HG03558 (cell line): ENCODE measurements around the gene SUPT3H.

Experiments
- ATAC-seq: cut with Tn5 transposase; IDR thresholded peaks from one replicate; pipeline ENCODE4 v1.9.1; 2021; ENCODE audit warnings: moderate number of reproducible peaks; ENCODE audit not compliant: unreplicated experiment; ENCODE audit errors: extremely low read depth

The SUPT3H gene

GRCh38 chr6:45272626-45273025, 105.1 kb downstream of the SUPT3H start:
- no peak for ATAC-seq

GRCh38 chr6:45265246-45265645, 112.5 kb downstream of the SUPT3H start:
- no peak for ATAC-seq

GRCh38 chr6:45260696-45261095, 117.0 kb downstream of the SUPT3H start:
- ATAC-seq: no peak

GRCh38 chr6:45256697-45257695, 120.7 kb downstream of the SUPT3H start:
- no peak for ATAC-seq

- no peak for ATAC-seq
These were observed 122.3 kb downstream of the SUPT3H start for GRCh38 chr6:45255434-45255833.

DNA sequence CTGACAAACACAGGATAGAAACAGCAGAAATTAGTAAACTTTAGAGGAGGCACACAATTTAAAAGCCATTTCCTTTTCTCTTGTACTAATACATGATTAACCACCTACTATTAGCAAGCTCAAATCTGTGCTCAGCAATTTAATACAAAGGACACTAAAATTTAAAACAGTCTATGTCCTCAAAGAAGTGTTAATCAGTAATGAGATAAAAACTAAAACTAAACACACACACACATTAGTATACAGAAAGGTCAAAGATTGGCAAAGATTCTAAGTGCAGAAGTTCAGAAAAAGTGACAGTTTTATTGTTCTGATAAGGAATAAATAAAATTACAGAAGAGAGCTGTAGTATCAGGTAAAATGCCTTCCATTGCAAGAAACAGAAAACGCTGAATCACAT, 123.5 kb downstream of the SUPT3H start:
- no peak for ATAC-seq

DNA sequence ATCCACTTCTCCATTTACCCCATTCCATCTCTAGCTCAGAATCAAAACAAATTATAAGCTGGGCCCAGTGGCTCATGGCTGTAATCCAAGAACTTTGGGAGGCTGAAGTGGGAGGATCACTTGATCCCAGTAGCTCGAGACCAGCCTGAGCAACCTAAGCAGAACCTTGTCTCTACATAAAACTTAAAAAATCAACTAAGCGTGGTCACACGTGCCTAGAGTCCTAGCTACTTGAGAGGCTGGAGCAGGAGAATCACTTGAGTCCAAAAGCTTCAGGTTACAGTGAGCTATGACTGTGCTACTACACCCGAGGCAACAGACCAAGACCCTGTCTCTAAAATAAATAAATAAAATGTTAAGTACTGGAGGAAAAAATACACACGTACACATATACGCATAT, 124.3 kb downstream of the SUPT3H start:
- ATAC-seq: no peak

GRCh38 chr6:45231660-45232059, 146.1 kb downstream of the SUPT3H start:
- no peak for ATAC-seq

- ATAC-seq: no peak
These were observed 148.3 kb downstream of the SUPT3H start for GRCh38 chr6:45229416-45229815.

DNA sequence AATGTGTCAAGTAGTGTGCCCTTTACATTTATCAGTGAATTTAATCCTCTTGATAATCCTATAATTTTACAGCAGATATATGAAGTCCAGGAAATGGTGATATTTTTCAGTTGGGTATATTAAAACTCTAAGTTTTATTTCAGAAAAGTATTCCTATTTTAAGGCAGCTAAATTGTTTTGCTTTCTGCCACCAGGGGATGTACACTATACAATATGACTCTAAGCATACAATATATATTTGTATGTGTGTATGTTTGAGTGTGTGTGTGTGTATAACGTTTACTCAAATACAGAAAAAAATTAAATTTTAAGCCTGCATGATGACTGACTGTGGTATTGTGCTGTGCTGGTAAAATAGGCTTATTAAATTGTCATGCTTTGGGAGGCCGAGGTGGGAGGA, 151.7 kb downstream of the SUPT3H start:
- ATAC-seq: no peak

- no peak for ATAC-seq
These were observed 155.4 kb downstream of the SUPT3H start for GRCh38 chr6:45222380-45222779.

DNA sequence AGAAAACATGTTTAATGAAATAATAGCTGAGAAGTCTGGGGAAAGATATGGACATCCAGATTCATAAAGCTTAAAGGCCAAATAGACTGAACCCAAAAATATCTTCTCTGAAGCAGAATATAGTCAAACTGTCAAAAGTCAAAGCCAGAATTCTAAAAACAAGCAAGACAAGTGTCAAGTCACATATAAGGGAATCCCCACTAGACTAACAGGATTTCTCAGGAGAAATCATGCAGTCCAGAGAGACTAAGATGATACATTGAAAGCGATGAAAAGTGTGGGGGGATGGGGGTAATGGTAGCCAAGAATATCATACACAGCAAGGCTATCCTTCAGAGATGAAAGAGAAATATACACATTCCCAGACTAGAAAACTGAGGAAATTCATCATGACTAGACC, 162.0 kb downstream of the SUPT3H start:
- ATAC-seq: no peak

GRCh38 chr6:45212976-45213375, 164.8 kb downstream of the SUPT3H start:
- no peak for ATAC-seq

GRCh38 chr6:45209762-45210161, 168.0 kb downstream of the SUPT3H start:
- no peak for ATAC-seq

GRCh38 chr6:45206793-45207492, 170.8 kb downstream of the SUPT3H start:
- ATAC-seq: no peak

GRCh38 chr6:45201484-45201883, 176.2 kb downstream of the SUPT3H start:
- no peak for ATAC-seq

DNA sequence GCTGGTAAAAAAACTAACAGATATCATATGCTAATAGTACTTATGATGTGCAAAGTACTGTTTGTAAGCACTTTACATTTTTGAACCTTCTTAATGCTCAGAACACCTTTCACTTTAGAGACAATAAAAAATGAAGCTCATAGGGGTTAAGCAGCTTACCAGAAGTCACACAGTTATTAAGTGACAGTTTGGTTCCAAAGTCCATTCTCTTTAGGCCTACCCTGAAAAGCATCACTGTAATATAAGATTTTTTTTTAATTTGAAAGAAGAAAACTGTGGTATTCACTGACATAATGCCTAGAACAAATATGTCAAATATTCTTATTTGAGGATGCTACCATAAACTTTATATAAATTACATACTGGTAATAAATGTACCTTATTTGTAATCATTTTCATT, 177.2 kb downstream of the SUPT3H start:
- ATAC-seq: no peak

DNA sequence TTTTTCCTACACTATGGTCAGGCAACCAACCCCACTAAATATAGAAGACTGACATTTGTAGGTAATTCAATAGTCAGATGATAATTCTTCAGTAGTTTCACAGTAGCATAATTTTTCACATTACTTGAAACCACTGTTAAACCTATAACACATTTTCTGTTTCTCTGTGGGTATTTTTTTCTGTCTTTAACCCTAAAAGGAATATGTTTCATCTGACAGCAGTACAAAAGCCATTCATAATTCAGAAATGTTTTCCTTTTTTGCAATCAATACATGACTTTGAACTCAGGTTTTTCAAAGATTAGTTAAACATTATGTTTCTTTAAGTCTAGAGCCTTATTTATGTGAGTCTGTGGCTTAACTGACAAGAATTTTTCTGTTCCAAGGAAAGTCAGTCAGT, 178.2 kb downstream of the SUPT3H start:
- no peak for ATAC-seq

DNA sequence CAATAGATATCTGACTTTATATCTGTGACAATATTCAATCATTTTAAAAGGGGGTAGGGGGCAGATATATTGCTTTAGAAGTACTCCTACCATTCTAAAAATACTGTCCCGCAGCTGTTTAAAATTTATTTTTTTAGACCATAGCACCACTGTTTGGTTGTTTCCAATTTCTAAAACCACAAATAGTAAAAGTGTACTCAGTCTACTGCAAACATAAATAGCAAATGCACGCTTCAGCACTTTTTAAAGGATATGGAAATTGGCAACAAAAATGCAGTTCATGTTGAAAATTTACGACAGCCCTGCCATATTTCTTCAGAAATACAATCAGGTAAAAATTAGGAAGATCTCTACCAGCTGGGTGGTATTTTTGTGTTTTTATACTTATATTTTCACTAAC, 181.6 kb downstream of the SUPT3H start:
- no peak for ATAC-seq

DNA sequence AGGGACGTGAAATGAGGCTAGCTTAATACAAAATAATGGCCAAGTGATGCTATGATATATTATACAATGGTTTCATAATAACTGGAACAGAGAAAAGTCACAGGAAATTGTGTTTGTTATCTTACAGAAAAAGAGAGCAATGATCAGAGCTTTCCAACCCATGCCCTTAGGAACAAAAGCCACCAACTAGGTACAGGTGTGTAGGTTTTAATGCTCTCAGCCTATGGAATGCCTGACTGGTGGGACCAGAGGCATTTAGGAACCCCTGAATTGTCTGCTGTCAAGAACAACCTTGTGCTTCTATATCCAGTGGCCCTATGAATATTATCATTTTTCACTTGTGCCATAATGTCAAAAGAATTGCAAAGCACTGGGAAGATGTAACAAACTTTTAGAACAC, 182.6 kb downstream of the SUPT3H start:
- no peak for ATAC-seq

- ATAC-seq: no peak
These were observed 185.2 kb downstream of the SUPT3H start for GRCh38 chr6:45192556-45192955.
